Measurements from ENCODE around the gene ZNF697.

- TF ChIP-seq POLR2A (IDR thresholded peaks at IDR 0.05), result no peak
- TF ChIP-seq, protein P1, sequence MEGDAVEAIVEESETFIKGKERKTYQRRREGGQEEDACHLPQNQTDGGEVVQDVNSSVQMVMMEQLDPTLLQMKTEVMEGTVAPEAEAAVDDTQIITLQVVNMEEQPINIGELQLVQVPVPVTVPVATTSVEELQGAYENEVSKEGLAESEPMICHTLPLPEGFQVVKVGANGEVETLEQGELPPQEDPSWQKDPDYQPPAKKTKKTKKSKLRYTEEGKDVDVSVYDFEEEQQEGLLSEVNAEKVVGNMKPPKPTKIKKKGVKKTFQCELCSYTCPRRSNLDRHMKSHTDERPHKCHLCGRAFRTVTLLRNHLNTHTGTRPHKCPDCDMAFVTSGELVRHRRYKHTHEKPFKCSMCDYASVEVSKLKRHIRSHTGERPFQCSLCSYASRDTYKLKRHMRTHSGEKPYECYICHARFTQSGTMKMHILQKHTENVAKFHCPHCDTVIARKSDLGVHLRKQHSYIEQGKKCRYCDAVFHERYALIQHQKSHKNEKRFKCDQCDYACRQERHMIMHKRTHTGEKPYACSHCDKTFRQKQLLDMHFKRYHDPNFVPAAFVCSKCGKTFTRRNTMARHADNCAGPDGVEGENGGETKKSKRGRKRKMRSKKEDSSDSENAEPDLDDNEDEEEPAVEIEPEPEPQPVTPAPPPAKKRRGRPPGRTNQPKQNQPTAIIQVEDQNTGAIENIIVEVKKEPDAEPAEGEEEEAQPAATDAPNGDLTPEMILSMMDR (IDR thresholded peaks at IDR 0.05), result no peak
Observed at GRCh38 chr1:119632103-119632490, 16.0 kb downstream of the ZNF697 start.
